T-helper 9 cell (primary cell): ENCODE results near the gene RNF222.

Experiments used
- DNase-seq: peaks from one replicate; pipeline ENCODE4 v3.0.0-alpha.2; 2020
- total RNA-seq, 2 donors: gene quantifications; one replicate each; lab custom pipeline; 2026; lab: John Stamatoyannopoulos, UW

The RNF222 gene, protein sequence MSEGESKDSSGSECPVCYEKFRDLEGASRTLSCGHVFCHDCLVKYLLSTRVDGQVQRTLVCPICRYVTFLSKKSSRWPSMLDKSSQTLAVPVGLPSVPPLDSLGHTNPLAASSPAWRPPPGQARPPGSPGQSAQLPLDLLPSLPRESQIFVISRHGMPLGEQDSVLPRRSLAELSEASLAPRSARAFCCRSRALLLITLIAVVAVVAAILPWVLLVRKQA
- total RNA-seq = 0.28 to 1.7 reads per million in 2 donors

- DNase-seq = no peak
Measured at GRCh38 chr17:8397636-8398035, at the start of gene RNF222. TSS of gene RNF222 (minus strand) at chr17:8397827. CDS start at chr17:8393461, 4,366 bp downstream.

DNA sequence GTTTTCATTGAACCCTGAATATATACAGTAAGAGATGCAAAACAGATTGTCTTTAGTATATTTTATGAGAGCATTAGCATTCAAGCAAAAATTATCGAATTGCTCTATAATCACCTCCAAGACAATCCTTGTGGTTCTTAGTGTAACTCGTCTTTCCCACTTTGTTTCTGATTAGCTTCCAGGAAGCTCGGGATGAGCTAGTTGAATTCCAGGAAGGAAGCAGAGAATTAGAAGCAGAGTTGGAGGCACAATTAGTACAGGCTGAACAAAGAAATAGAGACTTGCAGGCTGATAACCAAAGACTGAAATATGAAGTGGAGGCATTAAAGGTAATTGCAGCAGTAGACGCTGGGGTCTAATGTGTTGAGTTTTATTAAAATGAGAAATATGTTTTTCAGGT is 47.9 kb upstream of the RNF222 start:
- no peak for DNase-seq

GRCh38 chr17:8444494-8444893 is 46.9 kb upstream of the RNF222 start:
- no peak for DNase-seq

- DNase-seq = no peak
Measured at GRCh38 chr17:8443756-8444155, 46.1 kb upstream of the RNF222 start.

DNA sequence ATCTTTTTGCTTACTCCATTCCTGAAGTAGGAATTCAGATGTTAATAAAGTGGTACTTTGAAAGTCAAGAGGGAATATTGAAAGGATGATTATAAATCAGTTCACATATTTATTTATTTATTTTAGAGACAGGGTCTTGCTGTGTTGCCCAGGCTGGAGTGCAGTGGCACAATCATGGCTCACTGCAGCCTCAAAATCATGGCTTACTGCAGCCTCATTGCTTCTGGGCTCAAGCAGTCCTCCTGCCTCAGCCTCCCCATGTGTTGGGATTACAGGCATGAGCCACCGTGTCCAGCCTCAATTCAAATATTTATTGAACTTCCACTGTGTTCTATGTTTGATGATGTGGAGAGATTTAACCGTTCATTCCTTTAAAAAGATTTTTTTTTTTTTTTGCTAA is 44.7 kb upstream of the RNF222 start:
- no peak for DNase-seq

- DNase-seq = no peak
Measured at GRCh38 chr17:8441690-8442089, 44.1 kb upstream of the RNF222 start.

DNA sequence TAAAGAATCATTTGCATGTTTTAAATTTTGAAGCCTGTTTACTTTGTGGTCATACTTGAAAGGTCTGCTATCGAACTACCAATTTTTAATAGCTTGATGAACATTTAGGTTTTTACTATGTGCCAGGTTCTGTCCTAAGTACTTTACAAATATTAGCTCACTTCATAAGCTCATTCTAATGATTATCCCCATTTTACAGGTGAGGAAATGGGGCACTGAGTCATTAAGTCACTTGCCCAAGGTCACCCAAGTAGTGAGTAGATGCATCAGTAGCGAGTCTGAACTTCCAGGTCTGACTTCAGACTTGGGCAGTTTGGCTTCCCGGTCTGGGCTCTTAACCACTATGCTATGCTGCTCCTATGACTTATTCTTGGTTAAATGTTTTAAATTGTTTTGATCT is 42.1 kb upstream of the RNF222 start:
- DNase-seq = no peak

GRCh38 chr17:8438441-8438840 is 40.8 kb upstream of the RNF222 start:
- no peak for DNase-seq

DNA sequence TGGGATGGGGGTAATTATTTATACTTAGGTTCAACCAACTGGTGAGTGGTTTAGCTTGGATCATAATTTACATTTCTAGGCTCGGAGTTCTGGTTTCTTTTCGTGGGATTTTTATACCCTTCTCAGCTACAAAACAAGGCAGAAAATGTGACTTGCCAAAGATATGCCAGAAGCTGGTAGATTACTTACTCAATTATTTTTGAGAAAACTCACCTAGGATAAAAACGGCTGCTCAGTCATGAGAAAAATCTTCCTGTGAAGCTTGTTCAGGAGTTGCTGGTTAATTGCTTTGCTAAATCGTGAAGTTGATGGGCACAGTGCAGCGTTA is 39.2 kb upstream of the RNF222 start:
- no peak for DNase-seq

DNA sequence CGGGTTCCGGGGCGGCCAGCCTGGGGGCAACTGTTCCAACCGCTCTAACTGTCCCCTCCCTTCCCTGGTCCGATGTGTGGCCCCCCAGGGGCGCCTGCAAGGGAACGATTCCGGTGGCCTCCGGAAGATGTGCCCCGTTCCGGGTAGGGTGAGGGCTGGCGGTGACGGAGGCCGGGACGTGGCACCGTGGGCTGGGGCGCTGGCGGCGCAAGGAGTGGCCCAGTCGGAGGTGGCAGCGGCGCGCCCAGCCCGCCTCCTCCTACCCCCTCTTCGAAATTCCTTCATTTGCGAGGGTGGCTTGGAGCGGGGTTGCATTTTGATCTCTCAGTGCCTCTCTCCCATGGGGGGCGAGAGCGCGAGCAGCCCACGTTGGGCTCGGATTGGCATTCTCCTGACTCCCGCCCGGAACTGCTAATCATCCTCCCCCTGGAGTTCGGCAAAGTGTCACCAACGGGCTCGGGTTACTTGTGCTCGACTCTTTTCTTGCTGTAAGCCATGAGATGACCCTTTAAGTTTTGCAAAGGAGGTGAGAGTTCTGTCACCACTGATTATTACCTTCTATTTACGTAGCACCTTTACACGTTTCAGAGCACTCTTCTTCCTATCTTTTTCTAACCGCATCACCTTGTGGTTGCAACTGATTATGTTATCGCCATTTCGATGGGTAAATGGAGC is 38.7 kb upstream of the RNF222 start:
- DNase-seq = peak; percentile 48

DNA sequence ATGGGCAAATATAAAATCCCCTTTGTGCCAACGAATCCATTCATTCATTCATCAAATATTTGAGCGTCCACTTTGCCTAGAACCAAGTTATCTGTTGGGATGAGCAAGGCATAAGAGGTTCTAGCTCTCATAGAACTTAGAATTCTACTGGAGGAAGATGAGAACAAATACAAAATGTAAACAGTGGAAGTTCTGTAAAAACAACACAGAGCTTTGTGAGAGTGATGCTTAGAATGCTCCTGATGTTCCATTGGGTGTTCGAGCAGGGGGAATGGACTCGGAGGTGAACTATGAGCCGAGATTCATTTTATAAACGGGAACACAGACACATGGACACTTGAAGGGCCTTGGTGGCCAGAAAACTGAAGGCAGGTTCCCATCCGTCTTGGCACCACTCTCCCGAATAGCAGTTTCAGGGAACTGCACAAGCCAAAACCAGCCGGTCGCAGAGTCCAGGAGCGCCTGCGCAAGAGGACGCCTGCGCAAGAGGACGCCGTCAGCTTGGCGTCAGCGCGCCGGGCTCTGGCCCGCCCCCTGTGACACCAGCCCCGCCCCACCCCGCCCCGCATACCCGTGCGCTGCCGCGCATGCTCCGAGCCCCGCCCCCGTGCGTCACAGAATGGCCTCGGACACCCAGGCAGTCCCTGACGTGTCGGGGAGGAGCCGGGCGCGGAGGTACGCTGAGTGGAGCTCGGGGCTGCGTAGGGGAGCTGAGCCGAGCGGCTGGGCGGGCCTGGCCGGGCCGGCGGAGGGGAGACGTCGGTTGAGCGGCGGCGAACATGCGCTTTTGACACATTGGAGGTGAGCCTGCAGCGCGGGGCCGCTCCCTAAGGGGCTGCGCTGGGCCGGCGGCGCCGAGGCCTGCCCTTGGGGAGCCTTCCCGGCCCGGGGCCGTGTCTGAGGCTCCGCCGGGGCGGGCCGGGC is 37.9 kb upstream of the RNF222 start, which contains the start of gene NDEL1:
NDEL1 (plus strand) TSS at position 640 of the 924 bp plus-strand sequence. CDS start 8,388 bp downstream, outside the sequence.
- DNase-seq = peak; percentile 99

DNA sequence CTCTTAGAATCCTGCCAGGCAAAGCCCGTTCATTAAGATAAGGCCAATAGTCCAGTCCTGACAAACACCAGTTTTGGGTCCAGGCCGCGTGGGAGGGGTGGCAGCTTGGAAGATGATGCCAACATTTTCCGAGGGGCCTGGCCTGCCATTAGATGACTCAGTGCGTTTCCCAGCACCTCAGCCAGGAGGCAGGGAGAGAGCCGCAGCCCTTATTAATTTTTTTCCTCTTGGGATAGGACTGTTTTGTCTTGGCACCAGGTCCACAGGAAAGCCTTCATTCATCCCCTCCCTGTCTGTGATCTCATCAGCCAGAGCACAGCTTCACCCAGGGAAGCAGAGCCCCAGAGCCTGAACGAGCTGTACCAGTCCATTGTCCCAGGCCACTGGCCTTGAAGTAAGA is 33.3 kb upstream of the RNF222 start:
- no peak for DNase-seq

- no peak for DNase-seq
Measured at GRCh38 chr17:8426802-8427201, 29.2 kb upstream of the RNF222 start.

DNA sequence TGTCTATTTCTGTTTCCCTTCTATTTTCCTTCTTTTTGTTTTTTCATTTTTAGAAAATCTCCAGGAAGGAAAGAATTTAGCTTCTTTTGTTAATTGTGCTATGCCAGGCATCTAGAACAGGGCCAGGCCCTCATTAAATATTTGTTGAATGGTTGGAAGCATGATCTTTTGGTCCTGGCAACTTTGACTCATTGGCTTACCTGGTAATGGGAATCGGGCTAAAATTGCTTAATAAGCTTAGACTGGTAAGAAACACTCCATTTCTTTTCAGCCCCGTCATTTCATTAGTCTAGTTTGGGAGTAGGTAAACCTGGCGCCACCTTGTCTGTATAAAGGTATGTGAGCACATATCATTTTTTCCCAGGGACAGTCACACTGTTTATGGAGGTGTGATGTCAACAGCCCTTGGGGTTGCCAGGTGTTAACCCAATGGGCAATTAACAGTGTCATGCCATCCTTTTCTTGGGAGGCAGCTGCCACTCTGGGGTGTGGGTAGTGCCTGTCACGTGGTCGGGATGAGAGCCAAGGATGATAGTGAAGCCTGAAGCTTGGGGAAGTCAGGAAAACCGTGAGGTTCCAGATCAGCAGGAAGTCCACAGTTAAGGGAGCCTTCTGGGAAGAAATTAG is 28.6 kb upstream of the RNF222 start:
- no peak for DNase-seq

DNA sequence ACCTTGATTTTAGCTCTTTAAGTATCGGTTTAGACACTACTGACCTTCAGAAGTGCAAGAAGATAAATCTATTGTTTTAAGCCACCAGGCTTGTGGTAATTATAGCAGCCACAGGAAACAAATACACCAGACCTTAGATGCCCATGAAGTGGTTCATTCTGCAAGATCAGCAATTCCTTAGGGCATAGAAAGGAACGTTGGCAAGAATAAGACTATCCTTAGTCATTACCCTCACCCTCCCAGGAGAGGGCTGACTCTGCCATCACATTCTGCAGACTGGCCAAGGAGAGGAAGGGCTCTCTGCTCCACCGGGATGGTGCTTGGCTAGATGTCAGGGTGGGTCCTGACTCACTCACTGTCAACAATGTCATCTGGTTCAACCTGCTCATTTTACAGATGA is 23.9 kb upstream of the RNF222 start:
- DNase-seq = no peak

DNA sequence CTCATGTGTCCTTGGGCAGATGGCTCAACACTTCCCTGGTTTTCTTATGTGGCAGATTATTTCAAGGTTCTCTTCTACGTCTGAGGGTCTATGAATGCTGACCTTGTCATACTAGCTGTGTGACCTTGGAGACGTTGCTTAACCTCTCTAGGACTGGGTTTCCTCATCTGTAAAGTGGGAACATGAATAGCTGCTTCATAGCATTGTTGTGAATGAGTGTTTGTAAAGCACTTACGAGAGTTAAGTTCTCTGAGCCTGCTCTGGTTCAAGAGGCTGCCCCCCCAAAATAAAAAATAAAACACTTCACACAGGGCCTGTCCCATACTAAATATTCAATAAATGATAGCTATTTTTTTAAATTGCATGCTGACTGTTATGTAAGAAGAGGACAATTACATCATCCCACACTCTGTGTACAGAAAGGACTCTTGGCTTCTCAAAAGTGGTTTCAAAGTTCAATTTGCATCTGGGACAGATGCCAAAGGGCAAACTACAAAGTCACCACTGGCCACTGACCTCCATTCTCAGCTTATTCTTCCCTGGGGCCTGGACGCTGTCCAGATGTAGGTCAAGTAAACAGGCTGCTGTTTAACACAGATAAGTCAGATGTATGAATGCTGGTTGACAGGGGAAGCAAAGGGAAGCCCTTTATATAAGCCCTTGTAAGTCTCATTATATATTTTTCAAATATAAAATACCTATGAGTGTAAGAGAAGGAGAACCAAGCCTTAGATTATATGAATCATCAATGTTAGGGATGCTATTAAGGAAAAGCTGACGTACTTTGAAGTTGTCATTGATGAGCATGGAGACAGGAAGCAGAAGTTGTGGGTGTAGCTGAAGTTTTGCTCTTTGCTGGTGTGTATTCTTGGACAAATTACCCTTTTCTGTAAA is 22.7 kb upstream of the RNF222 start:
- DNase-seq = no peak

DNA sequence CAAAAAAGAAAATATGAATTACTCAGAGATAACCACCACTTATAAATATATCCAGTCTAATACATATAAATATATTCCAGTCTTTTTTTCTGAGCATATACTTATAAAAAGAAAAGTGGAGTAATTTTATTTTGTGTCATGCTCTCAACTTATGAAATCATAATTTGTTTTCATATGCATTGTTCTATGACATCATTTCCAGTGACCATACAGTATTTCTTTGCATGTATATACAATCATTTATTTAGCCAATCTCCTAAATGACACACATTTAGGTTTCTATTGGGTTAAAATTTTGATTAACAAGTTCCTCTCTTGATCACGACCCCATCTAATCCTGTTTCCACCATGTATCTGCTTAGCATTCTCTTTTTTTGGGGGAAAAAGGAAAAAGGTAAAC is 21.7 kb upstream of the RNF222 start:
- no peak for DNase-seq

DNA sequence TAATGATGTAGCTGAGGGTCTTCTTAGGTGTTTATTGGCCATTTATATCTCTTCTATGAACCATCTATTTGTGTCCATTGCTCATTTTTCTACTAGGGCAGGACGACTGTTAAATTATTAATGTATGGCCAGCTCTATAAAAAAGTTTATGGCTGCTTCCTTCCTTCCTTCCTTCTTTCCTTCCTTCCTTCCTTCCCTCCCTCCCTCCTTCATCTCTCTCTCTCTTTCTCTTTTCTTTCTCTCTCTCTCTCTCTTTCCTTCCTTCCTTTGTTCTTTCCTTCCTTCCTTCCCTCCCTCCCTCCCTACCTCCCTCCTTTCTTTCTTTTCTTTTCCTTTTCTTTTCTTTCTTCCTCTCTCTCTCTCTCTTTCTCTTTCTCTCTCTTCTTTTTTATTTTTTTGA is 20.8 kb upstream of the RNF222 start:
- DNase-seq = no peak

- no peak for DNase-seq
Measured at GRCh38 chr17:8417806-8418205, 20.2 kb upstream of the RNF222 start.

GRCh38 chr17:8413938-8414337 is 16.3 kb upstream of the RNF222 start:
- no peak for DNase-seq

DNA sequence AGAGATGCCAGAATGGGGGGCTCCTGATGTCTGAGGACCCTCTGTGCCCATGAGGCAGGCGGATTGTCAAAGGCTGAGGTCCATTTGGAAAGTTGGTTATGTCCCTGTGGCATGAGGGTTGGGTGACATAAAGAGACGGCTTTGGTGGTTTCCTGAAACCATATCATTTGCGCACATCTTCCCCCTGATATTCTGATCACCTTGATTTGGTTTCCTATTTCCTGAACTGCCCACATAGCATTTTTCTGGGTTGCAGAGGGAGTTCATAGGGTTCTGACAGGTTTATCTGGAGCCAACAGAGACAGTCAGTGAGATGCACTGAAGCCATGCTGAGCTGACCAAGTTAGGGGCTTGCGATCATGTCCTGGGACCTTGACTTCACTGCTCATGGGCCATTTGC is 15.7 kb upstream of the RNF222 start:
- DNase-seq = no peak

DNA sequence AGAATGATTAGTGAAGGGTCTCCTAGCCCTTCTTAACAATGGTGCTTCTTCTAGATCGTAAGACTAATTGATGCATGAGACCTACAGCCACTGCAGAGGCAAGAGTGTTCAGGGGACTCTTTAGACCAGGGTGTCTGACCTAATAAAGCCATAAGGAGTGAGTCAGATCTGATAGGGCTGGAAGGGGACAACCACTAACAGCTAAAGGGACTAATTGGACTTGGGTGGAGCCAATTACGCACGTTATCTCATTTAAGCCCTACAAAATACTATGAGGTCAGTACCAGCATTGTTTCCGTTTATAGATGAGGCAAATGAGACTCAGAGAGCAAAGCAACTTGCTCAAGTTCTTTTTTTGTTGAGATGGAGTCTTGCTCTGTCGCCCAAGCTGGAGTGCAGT is 14.5 kb upstream of the RNF222 start:
- no peak for DNase-seq
